ENCODE data around the gene TANK. TPM values are rescaled to one million over a fixed set of nuclear protein-coding genes. Genes with fewer than 3 reads are reported as not detected.

TANK gene
- total RNA-seq (2014; rRNA removed; shearing (Covaris generic)) = 25.9 and 34.1 TPM in 2 replicates

DNA sequence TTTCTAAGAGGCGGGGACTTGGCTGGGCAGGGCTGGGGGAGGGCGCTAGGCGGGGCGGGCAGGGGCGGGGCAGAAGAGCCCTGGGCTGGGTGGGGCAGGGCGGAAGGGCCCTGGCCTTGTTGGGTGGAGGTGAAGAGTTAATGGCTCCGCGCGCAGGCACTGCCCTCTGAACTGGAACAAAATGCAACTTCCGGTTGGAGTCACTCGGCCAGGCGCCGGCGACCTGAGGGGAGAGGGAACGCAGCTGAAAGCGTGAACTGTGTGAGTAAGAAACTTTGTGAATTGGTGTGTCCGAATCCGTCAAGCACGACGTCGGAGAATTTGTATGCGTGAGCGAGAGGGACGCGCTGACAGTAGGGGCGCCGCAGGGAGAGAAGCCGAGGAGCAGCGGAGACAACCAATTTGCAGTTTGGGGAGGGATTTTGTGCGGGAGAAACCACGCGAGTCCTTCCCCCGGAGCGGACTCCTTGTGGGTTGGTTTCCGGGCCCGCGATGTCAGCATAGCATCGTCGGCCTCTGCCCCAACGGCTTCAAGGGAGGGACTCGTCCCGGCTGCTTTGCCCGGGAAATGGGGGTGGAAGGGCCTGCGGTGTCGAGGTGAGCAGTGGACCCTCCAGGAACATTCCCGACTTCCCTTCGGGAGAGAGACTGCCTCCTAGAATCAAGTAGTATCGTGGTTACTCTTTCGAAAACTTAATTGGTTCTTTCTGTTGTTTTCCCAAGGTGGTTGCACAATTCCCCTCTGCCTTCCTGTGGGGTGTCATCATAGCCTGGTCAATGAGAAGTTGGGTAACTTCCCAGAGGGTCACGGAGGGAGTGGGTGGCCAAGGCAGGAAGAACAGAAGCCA, at the start of gene TANK:
TANK (plus strand) TSS at position 203 of the 848 bp plus-strand sequence. CDS start 19,235 bp downstream, outside the sequence.

Other genes with a start within 250 kb of the TANK start
- 87.3 and 96.5 TPM in 2 replicates for gene PSMD14, start 148.0 kb downstream of the TANK start, total RNA-seq (2014; rRNA removed; shearing (Covaris generic))